SJSA1 (cell line): ENCODE data around the gene MYCBPAP. TPM values are rescaled to one million over a fixed set of nuclear protein-coding genes. Genes with fewer than 3 reads are reported as not detected.

Experiments
- total RNA-seq: library from RNA; depleted of rRNA; stranded (reverse); fragments of >200 nt; shearing (Covaris generic); gene quantifications from 2 replicates; pipeline ENCODE4 v1.2.3, GENCODE V29; 2014; rRNA removed

The MYCBPAP gene
- total RNA-seq, 1 experiment from 2014 or later, result not detected

Other genes with a start within 250 kb of the MYCBPAP start
- gene TMEM92, start 234.0 kb upstream of the MYCBPAP start, total RNA-seq, result 0.05 TPM in 1 of 2 replicates, not detected in the other
- gene XYLT2, start 162.3 kb upstream of the MYCBPAP start, total RNA-seq, result 27.7 and 41.8 TPM in 2 replicates
- gene MRPL27, start 135.3 kb upstream of the MYCBPAP start, total RNA-seq, result 88.5 and 115 TPM in 2 replicates
- 24.1 and 54.5 TPM in 2 replicates for gene EME1, start 135.2 kb upstream of the MYCBPAP start, total RNA-seq
- gene LRRC59, start 110.9 kb upstream of the MYCBPAP start, total RNA-seq, result 321 and 329 TPM in 2 replicates
- 14.9 and 26.5 TPM in 2 replicates for gene ACSF2, start 82.2 kb upstream of the MYCBPAP start, total RNA-seq
- not detected in 2 replicates for gene CHAD, start 39.6 kb upstream of the MYCBPAP start, total RNA-seq
- gene RSAD1, start 29.6 kb upstream of the MYCBPAP start, total RNA-seq, result 10.0 and 15.8 TPM in 2 replicates
- gene EPN3, start 24.3 kb downstream of the MYCBPAP start, total RNA-seq, result 0.03 TPM in 1 of 2 replicates, not detected in the other
- gene SPATA20, start 38.7 kb downstream of the MYCBPAP start, total RNA-seq, result 35.7 and 50.7 TPM in 2 replicates
- 0.13 TPM in 1 of 2 replicates, not detected in the other for gene CACNA1G, start 52.3 kb downstream of the MYCBPAP start, total RNA-seq
- 7.6 and 9.6 TPM in 2 replicates for gene ABCC3, start 126.4 kb downstream of the MYCBPAP start, total RNA-seq
- 69.1 and 83.1 TPM in 2 replicates for gene ANKRD40, start 199.5 kb downstream of the MYCBPAP start, total RNA-seq
- gene LUC7L3, start 211.2 kb downstream of the MYCBPAP start, total RNA-seq, result 46.4 and 49.6 TPM in 2 replicates